CMK (cell line): ENCODE data around the gene OSR1.

Experiments
- DNase-seq: peaks from one replicate; pipeline ENCODE4 v3.0.0-alpha.2; 2010; ENCODE audit warnings: low read depth

OSR1 gene

GRCh38 chr2:19357402-19358241 is 801 bp downstream of the OSR1 start:
- DNase-seq: no peak

- no peak for DNase-seq
Observed at GRCh38 chr2:19356545-19357401, 1.6 kb downstream of the OSR1 start.

DNA sequence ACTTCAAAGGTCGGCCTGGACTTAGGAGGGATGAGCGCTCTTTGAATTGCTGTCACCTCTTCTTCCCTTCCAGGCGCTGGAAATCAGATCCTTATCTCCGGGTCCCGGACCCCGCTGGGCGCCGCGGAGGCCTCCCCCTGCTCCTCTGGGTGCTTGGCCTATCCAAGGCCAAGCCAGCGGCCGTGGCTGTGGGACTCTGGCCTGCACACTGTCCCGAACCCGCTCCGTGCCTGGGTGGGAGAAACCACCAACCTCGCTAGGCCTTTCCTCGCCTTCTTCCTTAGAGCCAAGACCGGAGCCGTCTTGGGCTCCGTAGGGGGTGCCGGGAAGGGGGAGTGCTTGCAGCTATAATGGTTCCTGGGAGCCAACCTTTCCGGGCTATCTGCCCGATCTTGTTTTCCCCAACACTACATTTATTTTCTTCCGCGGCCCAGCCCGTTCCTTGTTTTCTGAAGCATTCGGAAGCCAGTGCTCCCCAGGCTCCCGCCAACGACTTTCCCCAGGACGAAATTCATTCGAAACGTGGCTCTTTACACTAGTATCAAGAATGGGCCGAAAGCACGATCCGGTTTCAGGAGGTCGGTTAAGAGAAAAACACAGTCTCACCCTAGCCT is 2.4 kb downstream of the OSR1 start:
- DNase-seq: no peak

DNA sequence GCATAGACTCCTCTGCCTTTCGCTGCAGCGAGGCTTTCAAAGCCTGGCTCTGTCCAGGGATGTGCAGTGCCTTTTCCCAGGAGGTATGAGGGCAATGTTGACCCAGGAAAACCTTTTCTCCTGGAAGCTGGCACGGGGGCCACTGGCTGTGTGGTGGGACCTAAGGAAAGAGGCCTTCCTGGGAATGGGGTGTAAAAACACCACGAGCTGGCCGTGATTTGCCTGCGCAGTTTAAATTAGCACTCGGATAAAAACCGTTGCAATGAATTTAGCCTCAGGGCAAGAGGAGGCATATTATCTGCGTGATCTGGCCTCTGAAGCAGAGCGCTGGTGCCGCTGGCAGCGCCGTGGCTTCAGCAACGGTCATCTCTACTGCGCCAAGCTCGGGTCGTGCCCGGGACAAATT is 3.0 kb downstream of the OSR1 start:
- DNase-seq: no peak

- no peak for DNase-seq
Observed at GRCh38 chr2:19355014-19355405, 3.4 kb downstream of the OSR1 start.

- no peak for DNase-seq
Observed at GRCh38 chr2:19353721-19354050, 4.7 kb downstream of the OSR1 start.

DNA sequence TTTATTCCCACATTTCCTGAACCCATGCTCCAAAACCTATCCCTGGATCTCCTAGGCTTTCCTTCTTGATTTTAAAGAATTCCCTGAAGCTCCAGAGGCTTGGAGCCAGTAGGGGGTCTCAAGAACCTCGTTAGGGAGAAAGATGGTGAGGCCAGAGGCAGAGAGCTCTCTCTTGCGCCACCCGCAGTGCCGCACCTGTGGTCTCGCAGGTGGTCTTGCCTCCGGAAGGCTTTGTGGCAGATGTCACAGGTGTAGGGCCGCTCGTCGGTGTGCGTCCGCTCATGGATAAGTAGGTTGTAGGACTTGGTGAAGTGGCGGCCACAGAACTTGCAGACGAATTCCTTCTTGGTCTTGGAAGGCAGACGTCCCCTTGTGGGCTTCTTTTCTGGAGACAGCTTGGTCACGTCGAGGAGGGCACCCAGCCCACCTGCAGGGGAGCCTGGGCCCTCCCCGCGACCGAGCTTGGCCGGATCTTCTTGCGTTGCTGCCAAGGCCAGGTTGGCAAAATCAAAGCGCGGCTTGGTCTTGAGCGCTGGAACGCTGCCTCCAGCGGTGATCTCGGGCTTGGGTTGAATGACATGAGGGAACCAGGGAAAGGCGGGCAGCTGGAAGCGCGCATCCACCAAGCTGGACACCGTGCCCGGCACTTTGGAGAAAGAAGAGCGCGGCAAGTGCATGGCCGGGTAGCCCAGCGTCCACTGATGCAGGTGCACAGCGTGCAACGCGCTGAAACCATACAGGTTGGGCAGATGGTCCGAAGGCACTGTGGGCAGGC is 5.3 kb downstream of the OSR1 start:
- DNase-seq: no peak

DNA sequence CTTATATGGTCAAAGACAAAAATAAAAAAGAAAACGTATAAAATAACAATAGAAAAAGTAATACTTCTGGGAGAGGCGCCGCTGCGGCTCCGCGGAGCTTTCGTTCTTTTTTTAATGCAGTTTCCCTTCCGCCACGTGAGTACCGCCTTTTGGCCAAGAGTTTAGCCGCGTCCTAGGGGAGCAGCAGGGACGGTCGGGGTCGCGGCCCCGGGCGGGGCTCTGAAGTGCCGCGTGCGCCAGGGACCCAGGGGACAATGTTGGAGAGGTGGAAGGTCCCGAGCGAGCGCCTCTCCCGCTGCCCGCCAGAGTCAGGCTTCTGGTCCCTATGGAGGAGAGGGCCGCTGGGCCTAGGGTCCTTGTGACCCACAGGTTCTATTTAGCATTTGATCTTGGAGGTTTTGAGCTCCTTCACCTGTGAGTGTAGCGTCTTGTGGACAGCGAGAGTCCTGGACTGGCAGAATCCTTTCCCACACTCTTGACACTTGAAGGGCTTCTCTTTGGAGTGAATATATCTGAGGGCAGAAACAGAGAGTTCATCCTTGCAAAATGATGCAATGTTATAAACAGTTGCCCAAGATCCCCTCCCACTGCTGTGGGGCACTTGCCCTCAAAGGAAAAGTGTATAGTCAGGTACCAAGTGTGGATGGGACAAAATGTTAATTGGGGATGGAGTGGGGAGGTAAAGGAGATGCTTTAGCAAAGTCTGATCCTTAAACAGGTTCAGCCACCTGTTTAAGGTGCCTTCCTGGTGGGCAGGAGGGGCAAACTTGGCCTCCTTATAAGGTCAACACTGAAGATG is 6.3 kb downstream of the OSR1 start:
- no peak for DNase-seq

GRCh38 chr2:19351499-19351898 is 6.9 kb downstream of the OSR1 start:
- DNase-seq: no peak

DNA sequence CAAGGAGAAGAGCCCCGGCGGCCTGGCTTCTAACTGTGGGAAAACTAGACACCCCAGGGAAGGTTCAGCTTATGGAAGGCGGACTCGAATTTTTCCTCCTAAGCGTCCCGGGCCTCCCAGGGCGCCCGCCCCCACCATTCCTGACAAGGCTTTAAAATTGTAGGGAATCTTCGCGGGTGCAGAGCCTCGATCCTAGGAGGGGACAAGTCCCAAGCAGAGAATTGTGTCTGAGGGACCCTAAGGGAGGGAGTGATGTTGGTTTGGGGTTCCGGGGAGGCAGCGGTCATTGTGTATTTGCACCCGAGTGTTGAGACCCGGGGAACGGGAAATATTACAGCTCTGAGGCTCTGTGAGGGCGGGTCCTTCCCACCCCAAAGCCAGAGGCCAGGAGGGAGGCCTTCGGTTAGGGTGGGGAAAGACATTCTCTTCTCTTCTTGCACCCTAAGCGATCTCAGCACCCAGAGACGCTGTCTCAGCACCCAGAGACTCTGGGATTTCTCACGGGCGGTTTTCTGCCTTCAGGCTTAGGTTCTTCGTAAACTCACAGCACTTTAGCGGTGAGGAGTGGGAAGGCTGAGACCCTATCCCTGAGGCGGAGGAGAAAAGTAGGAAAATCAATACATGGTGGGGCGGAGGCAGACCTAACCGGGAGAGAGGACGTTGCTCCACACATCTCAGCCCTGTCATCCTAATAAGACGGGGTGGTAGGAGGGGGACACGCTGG is 7.6 kb downstream of the OSR1 start:
- no peak for DNase-seq

GRCh38 chr2:19349911-19350677 is 8.3 kb downstream of the OSR1 start:
- DNase-seq: no peak

- DNase-seq: no peak
Observed at GRCh38 chr2:19348692-19349091, 9.7 kb downstream of the OSR1 start.

- peak; percentile 91 for DNase-seq
Observed at GRCh38 chr2:19347619-19348562, 10.5 kb downstream of the OSR1 start.

- no peak for DNase-seq
Observed at GRCh38 chr2:19346983-19347618, 11.3 kb downstream of the OSR1 start.

DNA sequence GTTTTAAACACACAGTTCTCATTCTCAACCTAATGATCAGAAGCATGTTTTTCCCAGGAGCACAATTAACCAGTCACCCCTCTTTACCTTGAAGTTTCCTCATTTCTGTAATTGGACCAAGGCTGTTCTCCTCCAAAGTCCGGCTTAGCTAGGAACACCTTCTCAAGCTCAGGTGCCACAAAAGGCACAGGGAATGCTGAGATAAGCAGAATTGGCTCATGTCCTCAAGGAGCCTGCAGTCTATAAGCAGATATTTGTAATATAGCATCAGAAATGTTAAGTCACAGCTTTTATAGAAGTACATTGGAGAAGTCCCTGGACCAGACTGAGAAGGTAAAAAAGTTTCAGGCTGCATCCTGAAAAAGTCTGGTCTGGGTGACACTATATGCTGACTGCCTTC is 20.7 kb downstream of the OSR1 start:
- DNase-seq: no peak

DNA sequence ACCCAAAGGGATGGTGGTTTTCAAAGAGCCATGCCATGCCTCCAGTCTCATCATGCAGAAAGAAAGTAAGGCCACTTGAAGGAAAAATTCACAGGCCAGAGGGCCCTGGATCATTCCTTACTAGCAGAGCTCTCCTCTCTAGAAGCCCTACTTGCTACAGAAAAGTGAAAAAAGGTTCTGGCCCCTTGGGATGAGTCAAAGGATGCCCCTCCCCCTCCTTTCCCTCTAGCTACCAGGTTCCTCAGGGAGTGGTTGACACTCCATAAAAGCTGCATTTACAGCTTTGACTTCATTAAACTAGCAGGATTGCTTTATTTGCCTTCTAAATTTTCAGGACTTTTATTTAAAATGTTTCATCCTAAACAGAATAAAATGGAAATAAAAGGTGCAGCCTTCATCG is 21.2 kb downstream of the OSR1 start:
- DNase-seq: no peak

DNA sequence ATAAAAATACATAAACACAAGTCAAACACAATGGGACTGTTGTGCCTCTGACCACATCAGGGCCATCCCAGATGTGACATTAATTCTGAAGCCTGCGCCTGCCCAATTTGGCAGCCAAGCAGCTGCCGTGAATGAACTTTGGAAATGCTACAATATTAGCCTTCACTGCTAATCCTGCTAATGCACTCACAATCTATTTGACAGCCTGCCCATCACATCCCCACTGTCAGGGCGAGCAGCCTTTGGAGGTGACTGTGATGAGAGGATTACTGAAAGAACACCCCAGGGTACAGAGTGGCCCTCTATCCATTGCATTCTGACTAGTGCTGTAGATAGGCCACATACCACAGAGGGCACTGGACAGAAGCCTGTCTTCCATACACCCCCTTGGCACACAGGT is 21.6 kb downstream of the OSR1 start:
- DNase-seq: no peak

DNA sequence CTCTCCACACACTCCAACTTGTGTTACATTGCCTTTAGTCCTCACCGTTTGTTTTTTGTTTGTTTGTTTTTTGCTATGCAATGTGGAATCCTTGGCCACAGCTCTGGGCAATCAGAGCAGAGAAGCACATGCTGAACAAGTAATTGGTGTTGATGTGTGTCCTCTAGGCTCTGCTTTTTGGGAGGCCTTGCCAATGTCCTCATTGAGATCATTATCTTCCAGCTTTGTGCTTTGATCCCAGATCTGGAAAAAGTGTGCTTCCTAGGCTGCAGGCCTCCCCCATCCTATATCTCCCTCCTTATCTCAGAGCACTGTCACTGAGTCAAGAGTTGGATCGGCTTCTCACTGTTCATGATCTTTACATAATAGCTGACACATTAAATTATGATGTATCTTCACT is 25.9 kb downstream of the OSR1 start:
- DNase-seq: no peak
